Neural cell (in vitro differentiated cells): ENCODE results near the gene MSI2. TPM values are rescaled to one million over a fixed set of nuclear protein-coding genes. Genes with fewer than 3 reads are reported as not detected.

Source experiments
- H2AFZ ChIP-seq: fragments of 200-600, 300-800 bp; sonication (generic), shearing (Covaris generic); 2 replicates; pipeline ENCODE4 v1.6.0; 2014; ENCODE audit warnings: low read depth, mild to moderate bottlenecking, antibody characterized with exemption, low read length, moderate library complexity
- H3F3A ChIP-seq: fragments of 200-600 bp; shearing (Covaris generic); 2 replicates; pipeline ENCODE4 v1.6.1; 2016; ENCODE audit warnings: mild to moderate bottlenecking, moderate library complexity, mixed read lengths, antibody characterized with exemption, low read length; ENCODE audit not compliant: insufficient read depth, poor library complexity, severe bottlenecking
- H3K27ac ChIP-seq: fragments of 200-600, 300-800 bp; sonication (generic), shearing (Covaris generic); 2 replicates; pipeline ENCODE4 v1.5.1; 2014; ENCODE audit warnings: mild to moderate bottlenecking, low read length, moderate library complexity
- H3K27me3 ChIP-seq: fragments of 300-800, 200-600 bp; sonication (generic), shearing (Covaris generic); 2 replicates; pipeline ENCODE4 v1.6.0; 2014; ENCODE audit warnings: mild to moderate bottlenecking, low read depth, low read length, moderate library complexity; ENCODE audit not compliant: insufficient read depth
- H3K36me3 ChIP-seq: fragments of 300-800, 200-600 bp; sonication (generic), shearing (Covaris generic); 2 replicates; pipeline ENCODE4 v1.5.1; 2014; ENCODE audit warnings: mild to moderate bottlenecking, antibody characterized with exemption, low read length, moderate library complexity; ENCODE audit not compliant: insufficient read depth
- H3K4me2 ChIP-seq: fragments of 300-800, 200-600 bp; sonication (generic), shearing (Covaris generic); 2 replicates; pipeline ENCODE4 v1.6.0; 2014; ENCODE audit warnings: mild to moderate bottlenecking, low read length
- H3K4me3 ChIP-seq: fragments of 300-800, 200-600 bp; sonication (generic), shearing (Covaris generic); 2 replicates; pipeline ENCODE4 v1.5.1; 2014; ENCODE audit warnings: mild to moderate bottlenecking, low read length, moderate library complexity
- H3K79me2 ChIP-seq: fragments of 200-600 bp; shearing (Covaris generic); replicated peaks from 2 replicates; pipeline ENCODE4 v1.6.0; 2014; ENCODE audit warnings: mild to moderate bottlenecking, low read length, moderate library complexity; ENCODE audit not compliant: insufficient read depth
- H3K9ac ChIP-seq: fragments of 300-800, 200-600 bp; sonication (generic), shearing (Covaris generic); 2 replicates; pipeline ENCODE4 v1.6.1; 2016; ENCODE audit warnings: mild to moderate bottlenecking, low read length, mixed read lengths
- H3K9me2 ChIP-seq: fragments of 200-600 bp; shearing (Covaris generic); 2 replicates; pipeline ENCODE4 v1.6.1; 2016; ENCODE audit warnings: mild to moderate bottlenecking, low read length, mixed read lengths; ENCODE audit not compliant: insufficient read depth
- H3K9me3 ChIP-seq: fragments of 200-600, 300-800 bp; sonication (generic), shearing (Covaris generic); 2 replicates; pipeline ENCODE4 v1.6.1; 2016; ENCODE audit warnings: mild to moderate bottlenecking, mixed run types, low read length, moderate library complexity, mixed read lengths
- H4K20me1 ChIP-seq: fragments of 200-600 bp; shearing (Covaris generic); 2 replicates; pipeline ENCODE4 v1.6.1; 2016; ENCODE audit warnings: mild to moderate bottlenecking, mixed run types; ENCODE audit not compliant: insufficient read depth
- CTCF ChIP-seq: fragments of 450-650 bp; IDR thresholded peaks from 2 replicates; pipeline ENCODE4 v1.5.1; 2014; ENCODE audit warnings: antibody characterized with exemption, mild to moderate bottlenecking, moderate library complexity; ENCODE audit not compliant: poor library complexity, severe bottlenecking
- EP300 ChIP-seq: fragments of 450-650 bp; conservative IDR thresholded peaks from 2 replicates; pipeline ENCODE4 v1.6.1; 2014; ENCODE audit warnings: antibody characterized with exemption, mild to moderate bottlenecking, moderate library complexity; ENCODE audit not compliant: poor library complexity, severe bottlenecking
- EZH2 ChIP-seq: fragments of 200-600, 300-800 bp; shearing (Covaris generic), sonication (generic); IDR thresholded peaks from 2 replicates; pipeline ENCODE4 v1.6.1; 2014; ENCODE audit warnings: antibody characterized with exemption, low read length, borderline replicate concordance, mild to moderate bottlenecking; ENCODE audit not compliant: insufficient read depth, poor library complexity, severe bottlenecking
- MXI1 ChIP-seq: fragments of 450-650 bp; conservative IDR thresholded peaks from 2 replicates; pipeline ENCODE4 v1.6.1; 2014; ENCODE audit warnings: antibody characterized with exemption, mild to moderate bottlenecking; ENCODE audit not compliant: poor library complexity, severe bottlenecking
- POLR2AphosphoS5 ChIP-seq: IDR thresholded peaks from 2 replicates; pipeline ENCODE4 v1.6.1; 2012
- RAD21 ChIP-seq: fragments of 450-650 bp; conservative IDR thresholded peaks from 2 replicates; pipeline ENCODE4 v1.6.1; 2014; ENCODE audit warnings: antibody characterized with exemption, mild to moderate bottlenecking, moderate library complexity
- REST ChIP-seq: IDR thresholded peaks from 2 replicates; pipeline ENCODE4 v1.6.1; 2012; ENCODE audit warnings: borderline replicate concordance
- SMC3 ChIP-seq: fragments of 450-650 bp; conservative IDR thresholded peaks from 2 replicates; pipeline ENCODE4 v1.6.1; 2014; ENCODE audit warnings: antibody characterized with exemption, mild to moderate bottlenecking, moderate library complexity; ENCODE audit not compliant: poor library complexity
- TAF1 ChIP-seq: IDR thresholded peaks from 2 replicates; pipeline ENCODE4 v1.6.1; 2012; ENCODE audit warnings: low read depth
- polyA plus RNA-seq: library from polyadenylated mRNA; depleted of rRNA; stranded (reverse); fragments of >200 nt; gene quantifications from 2 replicates; pipeline ENCODE4 v1.2.3, GENCODE V29; 2014

MSI2 gene
- polyA plus RNA-seq, 1 donor from 2014 or later = 61.4 TPM

DNA sequence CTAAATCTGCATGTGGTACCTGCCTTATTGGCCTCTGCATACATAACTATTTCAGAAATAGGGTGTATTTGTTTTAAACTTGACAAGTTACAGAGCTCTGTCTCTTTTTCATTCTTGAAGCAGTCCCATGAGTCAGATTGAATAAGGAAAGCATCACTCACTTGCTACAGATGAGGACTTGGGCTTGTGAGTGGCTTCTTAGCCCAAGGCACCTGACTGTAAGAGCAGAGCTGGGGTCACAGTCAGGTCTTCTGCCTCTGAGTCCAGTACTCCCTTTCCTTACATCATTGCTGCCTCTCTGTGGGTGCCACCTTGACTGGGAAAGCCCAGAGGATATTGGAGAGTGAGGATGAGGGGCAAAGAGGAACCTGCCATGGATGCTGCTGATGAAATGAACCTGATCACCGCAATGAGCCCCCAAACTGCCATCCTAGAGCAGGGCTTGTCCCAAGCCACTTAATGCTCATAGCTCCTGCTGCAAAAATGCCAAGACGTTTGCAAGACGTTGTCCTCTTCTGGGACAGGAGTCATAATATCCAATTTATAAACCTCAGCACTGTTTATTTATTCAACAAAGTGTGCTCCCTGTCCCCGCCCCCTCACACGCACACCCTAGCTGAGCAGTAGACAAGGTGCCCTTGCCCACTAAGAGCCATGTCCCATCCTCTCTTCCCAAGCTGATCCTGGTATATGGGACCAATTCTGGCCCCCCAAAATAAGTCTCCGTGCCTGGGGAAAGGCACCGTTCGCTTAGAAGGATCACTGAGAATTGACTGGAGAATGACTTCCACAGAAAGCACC lies 414.6 kb downstream of the MSI2 start:
- Histone ChIP-seq H3K4me3 (no peak overlapping the region), H3K36me3 (no peaks in the 10 kb centered on the region), H2AFZ (no peak overlapping the region), H3K9me3 (no peaks in the 10 kb centered on the region), H3K27me3 (no peaks in the 10 kb centered on the region), H3K4me2 (no peak overlapping the region), H3K9me2 (no peaks in the 10 kb centered on the region), H3K79me2 (no peaks in the 10 kb centered on the region), H3F3A (no peaks in the 10 kb centered on the region), H3K27ac (no peak overlapping the region), H3K9ac (no peak overlapping the region), H4K20me1 (no peaks in the 10 kb centered on the region)
- TF ChIP-seq TAF1 (no peak), CTCF (no peak), MXI1 (no peak), EP300 (no peak), RAD21 (no peak), REST (no peak), POLR2AphosphoS5 (no peak), SMC3 (no peak), EZH2 (no peak)

GRCh38 chr17:57671667-57672632 lies 415.6 kb downstream of the MSI2 start:
- no peaks in the 10 kb centered on the region for H3K36me3 ChIP-seq
- H4K20me1 ChIP-seq = no peaks in the 10 kb centered on the region
- peak overlapping the region; percentile 24 for H3K4me3 ChIP-seq
- H3K27me3 ChIP-seq = no peaks in the 10 kb centered on the region
- H3K79me2 ChIP-seq = no peaks in the 10 kb centered on the region
- H3K4me2 ChIP-seq = no peak overlapping the region
- no peaks in the 10 kb centered on the region for H3K9me2 ChIP-seq
- H2AFZ ChIP-seq = no peak overlapping the region
- H3F3A ChIP-seq = no peaks in the 10 kb centered on the region
- peak overlapping the region; percentile 11 for H3K27ac ChIP-seq
- no peaks in the 10 kb centered on the region for H3K9me3 ChIP-seq
- H3K9ac ChIP-seq = peak overlapping the region; percentile 2
- TF ChIP-seq SMC3 (peak; percentile 89), TAF1 (no peak), REST (no peak), CTCF (peak; percentile 88), MXI1 (peak; percentile 44), RAD21 (peak; percentile 86)
